GM21786 (cell line): ENCODE measurements around the gene IHH.

Experiments used
- ATAC-seq: cut with Tn5 transposase; IDR thresholded peaks from one replicate; pipeline ENCODE4 v1.9.1; 2021; ENCODE audit not compliant: unreplicated experiment

The IHH gene

DNA sequence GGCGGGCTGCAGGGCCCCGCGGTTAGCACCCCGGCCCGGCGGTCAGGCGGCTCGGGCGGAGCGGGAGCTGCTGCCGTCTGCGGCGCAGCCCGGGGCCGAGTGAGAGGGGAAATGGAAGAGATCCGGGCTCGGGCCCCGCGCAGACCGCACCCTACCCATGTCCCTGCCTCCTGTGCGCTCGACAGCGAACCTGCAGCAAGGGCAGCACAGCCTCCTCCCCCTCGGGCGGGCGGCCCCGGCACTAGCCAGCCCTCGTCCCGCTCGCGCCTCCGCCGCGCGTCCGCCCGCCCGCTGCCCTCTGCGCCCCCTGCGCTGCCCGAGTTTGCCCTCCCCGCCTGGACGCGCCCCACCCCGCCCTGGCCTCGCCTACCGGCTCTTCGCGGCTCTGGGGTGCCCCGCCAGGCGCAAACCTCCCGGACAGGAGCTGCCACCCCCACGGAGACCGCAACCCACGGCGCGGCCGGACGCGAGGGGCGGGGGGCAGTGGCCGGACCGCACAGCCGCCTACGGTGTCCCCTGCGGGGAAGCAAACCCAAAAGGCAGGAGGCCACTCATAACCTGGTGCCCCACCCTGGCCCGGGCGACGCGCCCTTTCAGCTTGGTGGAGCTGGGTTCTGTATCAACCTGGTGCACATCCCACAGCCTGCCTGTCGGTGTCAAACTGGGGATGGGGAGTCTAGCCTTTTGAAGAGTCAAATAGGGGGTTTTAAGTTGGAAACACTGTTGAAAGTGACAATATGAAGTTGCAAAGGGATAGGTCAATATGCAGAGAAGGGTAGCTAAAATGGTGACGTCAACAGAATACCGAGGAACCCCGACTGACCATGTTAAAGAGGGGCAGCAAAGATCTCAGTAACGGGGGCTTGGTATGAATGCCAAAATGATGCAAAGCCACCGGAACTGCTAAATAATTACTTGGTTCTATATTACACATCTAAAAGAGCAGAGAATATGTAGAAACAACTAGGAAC, at the start of gene IHH:
Gene IHH, minus strand, starts transcription at position 101 of the 971 bp plus-strand sequence. CDS start 454 bp downstream, outside the sequence.
- ATAC-seq, result no peak

DNA sequence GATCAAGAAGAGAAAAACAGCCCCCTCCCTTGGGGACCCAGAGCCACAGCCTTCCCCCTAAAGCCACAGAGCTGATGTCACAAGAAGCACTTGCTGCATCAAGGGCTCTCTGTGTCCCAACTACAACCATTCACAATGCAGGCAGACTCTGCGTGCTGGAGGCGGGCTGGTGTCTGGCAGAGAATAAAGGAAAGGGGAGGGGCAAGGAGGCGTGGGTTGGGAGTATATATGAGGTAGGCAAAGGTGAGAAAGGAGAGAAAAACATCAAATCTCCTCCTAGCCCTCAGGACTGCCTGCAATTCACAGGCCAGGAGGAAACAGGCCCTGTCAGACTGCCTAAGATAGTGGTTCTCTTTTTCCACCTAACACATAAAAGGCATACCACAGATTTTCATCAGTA, 48.8 kb upstream of the IHH start:
- no peak for ATAC-seq

DNA sequence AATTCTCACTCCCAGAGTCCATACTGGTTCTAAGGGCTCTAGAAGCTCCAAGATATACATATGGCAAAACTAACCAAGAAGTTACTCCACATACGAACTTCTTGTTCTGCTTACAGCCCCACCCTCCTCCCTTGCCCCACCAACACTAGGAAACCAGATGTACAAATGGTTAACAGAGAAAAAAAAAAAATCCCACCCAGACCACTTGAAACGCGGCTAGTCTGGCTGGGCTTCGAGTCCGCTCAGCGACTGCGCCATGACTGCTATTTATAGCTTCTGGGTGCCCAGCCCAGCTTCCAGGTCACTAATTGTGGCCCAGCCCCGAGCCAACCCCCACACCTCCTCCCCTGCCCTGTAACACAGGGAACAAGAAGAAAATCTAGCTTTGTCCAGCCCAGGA, 47.0 kb upstream of the IHH start:
- no peak for ATAC-seq

DNA sequence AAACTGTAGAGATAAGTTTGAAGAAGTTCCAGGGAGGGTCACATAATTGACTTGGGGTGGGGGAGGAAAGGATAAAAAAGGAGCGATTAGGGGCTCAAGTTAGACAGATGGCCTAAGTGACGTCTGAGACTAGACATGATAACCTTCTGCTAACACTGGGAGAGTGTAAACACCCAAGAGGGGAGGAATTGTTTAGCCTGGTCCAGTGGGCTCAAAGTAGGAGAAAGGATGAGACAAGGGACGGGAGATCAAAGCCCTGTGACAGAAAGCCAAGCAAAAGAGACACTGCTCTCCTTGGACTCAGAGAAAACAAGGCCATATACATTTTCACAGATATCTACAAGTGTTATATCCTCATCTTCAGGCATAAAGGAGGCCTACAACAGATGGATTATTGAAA, 45.5 kb upstream of the IHH start:
- no peak for ATAC-seq

DNA sequence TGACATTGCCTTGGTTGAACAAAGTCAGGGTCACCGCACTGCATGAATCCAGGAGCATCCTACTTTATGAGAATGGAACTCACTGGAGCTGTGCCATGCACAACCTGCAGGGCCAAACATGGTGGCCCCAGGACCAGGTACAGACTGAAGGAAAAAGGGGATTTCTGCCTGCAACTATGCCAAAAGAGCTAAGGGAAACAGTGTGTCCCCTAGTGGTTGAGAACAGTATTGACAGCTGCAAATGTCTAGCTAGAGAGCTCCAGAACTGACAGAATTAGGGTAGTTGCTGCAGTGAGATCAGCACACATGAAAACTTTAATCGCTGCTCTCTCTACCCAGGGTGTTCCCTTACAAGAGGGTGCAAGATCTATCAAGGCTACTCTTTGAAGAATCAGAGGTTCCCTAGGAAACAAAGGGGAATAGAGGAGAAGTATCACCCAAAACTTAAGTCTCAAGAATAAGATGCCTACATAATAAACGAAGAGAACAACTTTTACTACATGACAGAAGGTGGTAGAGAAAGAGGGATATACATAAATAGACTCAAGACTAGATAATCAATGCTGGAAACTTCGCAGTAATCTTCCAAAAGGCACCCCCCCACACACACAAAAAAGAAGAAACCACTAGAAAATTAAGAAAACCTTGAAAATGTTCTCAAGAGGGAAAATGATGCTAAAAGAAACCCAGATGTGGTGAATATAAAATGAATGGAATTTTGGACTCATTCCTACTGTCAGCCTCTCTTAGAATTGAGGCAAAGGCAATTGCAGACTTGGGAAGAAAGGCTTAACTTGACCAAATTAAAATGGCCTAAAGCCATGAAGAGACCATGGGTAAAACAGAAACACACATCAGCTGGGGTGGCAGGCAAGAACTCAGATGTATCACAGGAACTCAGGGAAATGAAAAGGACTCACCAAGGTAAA, 43.6 kb upstream of the IHH start:
- ATAC-seq, result peak; percentile 61

DNA sequence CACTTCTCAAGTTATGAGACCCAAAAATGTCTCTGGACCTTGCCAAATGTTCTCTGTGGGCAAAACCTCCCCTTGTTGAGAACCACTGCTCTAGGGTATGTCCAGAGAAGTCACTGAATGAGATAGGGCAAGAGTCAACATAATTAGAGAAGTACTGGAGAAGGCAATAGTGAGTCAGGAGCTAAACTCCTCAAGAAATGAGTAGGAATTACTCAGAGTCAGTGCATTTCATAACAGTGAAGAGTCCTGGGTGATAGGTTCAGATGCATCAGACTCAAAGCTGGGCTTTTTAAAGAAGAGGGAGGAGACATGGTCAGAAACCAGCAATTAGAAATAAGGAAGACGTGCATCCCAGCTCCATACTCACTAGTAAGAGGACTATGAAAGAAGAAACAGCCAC, 38.6 kb upstream of the IHH start:
- no peak for ATAC-seq

DNA sequence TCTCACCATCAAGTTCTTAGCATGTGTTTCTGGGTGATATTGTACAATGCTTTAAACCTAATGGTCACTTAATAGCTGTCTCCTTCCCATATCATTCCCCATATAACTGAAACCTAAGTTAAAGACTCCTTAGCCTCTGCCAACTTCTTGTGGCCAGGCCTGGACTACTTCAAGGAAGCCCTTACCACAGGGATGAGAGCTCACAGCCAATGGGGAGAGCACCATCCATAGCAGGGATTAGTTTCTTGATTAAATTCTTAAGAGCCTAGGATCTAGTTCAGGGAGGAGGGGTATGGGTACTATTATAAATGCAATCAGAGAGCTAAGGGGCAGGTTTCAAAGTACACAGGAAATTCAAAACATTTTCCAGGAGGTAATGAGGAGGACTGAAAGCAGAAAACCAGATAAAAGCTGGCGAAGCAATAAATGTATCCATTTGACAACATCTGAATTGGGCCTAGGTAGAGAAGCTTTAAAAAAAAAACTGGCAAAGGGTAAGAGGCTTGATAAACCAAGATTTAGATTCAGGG, 34.8 kb upstream of the IHH start:
- ATAC-seq, result no peak

DNA sequence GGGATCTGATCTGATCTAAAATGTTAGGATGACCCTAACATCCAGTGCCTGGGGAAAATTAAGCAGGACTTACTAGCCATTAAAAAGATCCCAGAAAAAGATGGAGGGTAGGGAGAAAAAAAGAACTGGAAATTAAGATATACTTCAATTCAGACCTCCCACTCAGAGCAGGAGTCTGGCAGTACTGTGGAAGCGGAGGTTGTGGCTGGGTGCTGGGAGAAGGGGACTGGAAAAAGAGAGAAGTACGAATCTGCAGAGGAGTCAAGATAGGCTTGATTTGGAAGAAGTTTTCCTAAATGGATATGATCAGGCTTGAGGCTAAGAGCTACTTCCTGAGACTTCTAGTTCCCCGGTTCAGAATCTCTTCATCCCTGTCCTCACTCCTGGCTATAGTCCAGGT, 33.5 kb upstream of the IHH start:
- ATAC-seq, result no peak

DNA sequence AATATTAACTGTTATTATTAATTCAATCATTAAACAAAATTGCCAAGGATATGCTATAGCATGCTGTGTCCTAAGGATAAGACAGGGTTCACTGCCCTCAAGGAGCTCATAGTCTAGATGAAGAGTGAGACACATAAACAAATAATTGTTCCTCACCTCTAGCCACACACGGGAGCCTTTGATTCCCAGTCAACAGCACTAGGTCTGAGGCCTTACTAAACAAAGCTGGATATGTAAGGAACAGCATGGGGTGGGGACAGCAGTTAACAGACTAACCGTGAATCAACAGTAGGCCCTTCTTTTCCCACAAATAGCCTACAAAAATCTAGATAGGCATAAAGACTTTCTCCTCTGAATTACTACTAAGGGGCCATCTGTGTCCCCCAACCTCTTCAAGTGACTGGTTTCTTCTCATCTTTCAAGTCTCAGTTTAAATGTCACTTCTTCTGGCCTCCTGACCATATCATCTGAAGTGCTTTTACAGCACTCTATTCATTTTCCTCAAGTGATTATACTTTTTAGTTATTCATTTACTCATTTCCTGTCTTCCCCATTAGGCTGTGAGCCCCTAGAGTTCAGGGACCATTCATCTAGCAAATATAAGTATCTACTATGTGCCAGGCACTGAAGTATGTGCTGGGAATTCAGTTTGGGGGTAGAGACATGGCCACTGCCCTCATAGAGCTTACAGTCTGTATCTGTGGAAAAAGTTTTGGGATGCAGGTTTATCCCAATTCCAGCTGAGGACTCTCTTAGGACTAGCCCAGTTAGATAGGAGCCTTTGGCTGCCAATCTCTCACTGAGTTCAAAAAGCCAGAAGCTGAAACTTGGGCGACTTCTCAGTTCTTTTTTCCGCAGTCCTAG, 29.9 kb upstream of the IHH start:
- no peak for ATAC-seq

DNA sequence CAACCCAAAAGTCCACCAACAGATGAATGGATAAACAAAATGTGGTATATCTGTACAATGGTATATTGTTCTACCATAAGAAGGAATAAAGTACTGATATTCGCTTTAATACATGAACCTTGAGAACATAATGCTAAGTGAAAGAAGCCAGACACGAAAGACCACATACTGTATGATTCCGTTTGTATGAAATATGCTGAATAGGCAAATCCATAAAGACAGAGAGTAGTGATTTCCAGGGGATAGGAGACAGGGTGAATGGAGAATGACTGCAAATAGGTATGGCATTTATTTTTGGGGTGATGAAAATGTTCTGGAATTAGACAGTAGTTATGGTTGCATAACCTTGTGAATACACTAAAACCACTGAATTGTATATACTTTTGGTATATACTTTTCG, 28.6 kb upstream of the IHH start:
- no peak for ATAC-seq

DNA sequence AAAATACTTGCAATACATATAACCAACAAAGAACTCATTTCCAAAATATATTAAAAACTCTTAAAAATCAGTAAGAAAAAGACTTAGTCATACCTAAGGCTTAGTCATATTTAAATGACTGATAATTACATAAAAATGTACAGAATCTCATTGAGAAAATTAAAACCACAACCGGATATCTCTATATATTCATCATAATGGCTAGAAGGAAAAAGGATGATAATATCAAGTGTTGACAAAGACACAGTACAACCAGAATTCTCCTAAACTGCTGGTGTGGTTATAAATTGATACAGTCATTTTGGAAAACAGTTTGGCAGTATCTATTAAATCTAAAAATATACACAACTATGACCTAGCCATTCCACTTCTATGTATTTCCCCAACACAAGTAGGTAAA, 27.1 kb upstream of the IHH start:
- ATAC-seq, result no peak

DNA sequence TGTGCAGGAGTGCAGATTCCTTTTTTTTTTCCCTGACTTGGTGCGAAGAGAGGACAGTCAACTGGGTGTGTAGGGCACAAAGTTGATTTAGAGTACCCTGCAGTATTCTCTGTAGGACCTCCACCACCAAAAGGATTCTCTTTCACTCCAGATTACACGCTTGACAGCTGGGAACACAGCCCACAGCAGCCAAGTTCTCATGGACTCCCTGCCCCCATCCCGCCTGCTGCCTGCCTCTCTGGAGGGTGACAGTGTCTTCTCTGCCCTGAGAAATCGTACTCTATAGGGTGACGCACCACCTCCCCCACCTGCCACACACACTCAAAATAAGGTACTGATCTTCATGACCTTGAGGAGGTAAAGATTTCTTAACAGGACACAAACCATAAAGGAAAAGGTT, 26.6 kb upstream of the IHH start:
- no peak for ATAC-seq

DNA sequence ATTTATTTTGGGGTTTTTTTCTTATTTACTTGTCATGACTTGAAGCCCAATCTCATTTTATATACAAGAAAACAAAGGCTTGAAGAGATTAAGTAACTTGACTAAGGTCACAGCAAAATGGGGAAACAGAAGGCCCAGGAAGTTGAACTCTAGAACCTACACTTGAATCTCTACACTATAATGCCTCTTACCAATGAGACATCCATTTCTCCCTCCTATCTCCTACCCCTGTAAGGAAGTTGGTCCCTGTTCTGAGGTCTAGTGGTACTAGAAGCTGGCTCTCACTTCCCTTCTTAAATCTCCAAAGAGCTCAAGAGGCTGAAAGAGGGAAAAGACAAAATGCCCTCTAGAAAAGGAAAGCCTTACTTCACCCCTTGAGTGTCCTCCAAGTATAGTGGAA, 25.5 kb upstream of the IHH start:
- no peak for ATAC-seq

DNA sequence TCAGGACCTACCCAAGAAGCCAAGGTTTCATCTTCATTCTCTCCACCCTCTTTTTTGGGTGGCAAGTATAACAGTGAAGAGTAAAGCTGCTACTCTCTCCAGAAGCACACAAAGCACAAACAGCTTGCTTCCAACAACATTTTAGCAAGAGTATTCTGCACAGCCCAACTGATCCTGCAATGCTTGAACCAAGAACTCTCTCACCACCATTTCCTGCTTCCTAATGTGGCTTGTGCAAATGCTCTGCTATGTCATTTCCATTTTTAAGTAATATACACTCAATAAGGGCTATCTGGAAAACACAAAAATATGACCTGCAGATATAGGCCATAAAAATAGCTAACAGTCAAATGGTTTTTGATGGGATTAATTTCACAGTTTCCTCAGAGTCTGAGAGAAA, 24.1 kb upstream of the IHH start:
- ATAC-seq, result no peak

DNA sequence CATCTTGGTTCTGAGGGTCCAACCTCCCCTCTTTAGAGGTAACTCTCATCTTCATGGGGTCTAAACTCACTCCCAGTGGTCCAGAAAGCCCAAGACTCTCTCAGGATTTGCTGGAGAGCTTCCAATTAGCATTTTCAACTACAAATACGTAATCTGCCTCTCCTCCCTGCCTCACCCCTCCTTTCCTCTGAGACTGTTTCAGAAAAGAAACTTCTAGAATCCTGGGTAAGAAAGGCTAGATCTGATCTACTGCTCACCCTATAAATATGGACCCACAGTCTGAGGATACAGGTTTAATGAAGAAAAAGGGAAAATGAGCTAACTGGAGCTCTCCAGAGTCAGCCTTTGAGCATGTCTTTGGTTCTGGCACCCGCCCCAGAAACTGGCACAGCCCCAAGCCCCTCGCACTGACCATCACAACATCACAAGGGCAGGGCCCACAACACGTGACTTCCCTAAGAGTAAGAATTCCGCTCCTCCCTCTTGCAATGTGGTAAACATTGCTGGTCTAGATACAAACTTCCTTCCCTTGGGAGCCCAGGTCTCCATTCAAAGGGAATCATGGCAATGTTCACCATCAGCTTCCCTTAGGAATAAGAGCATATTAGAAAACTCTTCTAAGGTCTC, 21.7 kb upstream of the IHH start:
- ATAC-seq, result no peak

DNA sequence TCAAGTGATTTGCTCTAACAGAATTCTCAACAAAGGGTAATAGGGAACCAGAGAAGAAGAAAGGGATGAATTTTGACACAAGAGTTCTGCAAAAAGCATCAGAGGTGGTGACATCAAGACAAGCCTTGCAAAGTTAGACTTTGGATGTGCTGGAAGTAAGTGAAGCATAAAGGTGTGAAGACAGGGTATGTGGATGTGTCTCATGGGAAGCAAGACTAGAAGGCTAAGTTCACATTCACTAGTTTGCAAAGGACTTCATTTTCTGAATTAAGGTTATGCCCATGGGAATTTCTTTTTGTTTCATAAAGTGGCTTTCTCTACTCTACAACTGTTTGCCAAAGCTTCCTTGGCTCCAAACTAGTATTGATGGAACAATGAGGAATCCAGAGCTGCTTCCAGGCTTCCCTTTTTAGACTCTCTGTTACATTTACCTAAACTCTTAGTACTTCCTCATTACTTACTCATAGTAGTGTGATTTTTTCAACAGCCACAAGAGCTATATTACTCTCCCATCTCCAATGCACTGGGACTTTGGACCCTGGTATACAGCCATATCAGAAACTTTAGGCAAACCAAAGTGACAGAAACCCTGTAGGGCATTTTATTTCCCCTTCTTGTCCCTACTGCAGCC, 21.1 kb upstream of the IHH start:
- ATAC-seq, result no peak

DNA sequence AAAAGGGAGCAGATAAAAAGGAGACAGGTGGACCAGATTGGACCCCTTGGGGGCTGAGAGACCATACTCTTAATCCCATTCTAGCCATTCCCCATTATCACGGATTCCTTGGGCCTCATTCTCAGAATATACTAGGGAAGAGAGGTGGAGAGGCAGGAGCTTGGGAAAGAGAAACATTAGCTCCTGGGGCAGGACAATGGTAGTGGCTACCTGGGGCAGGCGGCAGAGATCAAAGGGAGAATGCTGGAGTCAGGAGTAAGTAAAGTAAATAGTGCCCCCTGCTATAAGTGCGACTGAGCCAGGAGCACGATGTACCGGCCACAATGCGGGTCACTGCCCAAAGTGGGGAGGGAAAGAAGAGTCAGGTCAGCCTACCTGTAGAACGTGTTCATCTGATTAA, 20.4 kb upstream of the IHH start:
- no peak for ATAC-seq

DNA sequence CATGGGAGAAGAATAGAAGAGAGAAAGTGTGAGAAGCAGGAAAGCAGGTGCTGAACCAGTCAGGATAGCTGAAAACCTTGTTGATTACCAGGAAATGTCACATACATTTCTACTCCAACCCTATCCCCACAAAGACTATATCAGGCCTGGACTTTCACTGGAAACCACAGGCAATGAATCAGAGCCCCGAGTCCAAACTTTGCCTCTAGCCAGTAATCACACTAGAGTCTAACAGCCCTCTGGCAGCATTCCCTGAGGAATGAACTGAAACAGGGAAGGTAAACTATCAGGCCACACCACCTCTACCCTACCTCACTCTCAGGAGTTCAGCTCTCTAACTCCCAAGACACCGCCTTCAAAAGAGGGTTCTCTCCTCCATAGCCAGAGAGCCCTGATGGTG, 18.7 kb upstream of the IHH start:
- ATAC-seq, result no peak

DNA sequence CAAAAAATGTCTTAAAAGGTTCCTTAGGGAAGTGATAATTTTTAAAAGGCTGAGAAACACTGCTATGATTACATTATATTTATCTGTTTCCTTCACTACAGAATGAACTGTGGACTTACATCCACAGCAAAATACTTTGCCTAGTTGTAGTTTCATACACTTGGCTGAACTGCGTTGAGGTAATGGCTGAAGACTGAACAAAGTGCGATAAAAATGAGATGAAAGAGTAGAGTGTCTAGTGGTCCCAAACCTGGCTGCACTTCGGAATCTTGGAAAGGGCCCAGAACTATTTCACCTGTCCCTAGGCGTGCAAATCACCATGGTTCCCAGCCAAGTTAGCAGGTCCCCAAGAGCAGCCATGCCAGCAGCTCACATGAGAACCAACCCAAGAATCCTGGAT, 18.2 kb upstream of the IHH start:
- ATAC-seq, result no peak

DNA sequence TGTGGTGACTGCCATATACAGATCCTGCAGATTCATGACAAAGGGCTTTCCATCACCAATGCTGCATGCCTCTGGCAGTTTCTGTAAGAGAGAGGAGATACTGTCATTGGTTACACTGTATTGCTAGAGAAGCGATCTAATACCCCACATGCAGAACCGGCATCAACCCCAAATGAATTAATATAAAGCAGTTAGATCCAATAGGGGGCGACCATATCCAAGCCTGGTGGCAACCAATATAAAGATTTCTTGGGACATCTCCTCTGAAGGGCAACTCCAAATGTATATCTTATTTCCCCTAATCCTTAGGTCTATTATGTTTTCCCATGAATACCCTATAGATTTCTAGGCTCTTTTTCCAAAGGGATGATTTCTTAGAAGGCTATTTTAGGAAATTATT, 17.4 kb upstream of the IHH start:
- no peak for ATAC-seq
